Stimulated activated CD4-positive, alpha-beta T cell treated with anti-CD3 and anti-CD28 coated beads, TNF-alpha, amount 100 ng/mL, for 48 hours (primary cell): ENCODE data around the gene B3GALT4.

Source experiments
- DNase-seq, 3 donors: peaks; one replicate each; pipeline ENCODE4 v3.0.0-alpha.2; 2020; ENCODE audit warnings: low read depth in 3 of 3

The B3GALT4 gene

GRCh38 chr6:33315793-33316602 lies 39.1 kb downstream of the B3GALT4 start:
- no peak for DNase-seq

GRCh38 chr6:33316603-33317418 lies 39.9 kb downstream of the B3GALT4 start:
- DNase-seq: no peak

GRCh38 chr6:33317419-33317668 lies 40.4 kb downstream of the B3GALT4 start:
- peak in 1 of 3 donors; percentile 74 for DNase-seq

- peak; percentile 91 to 98 (median 91) for DNase-seq
Observed at GRCh38 chr6:33317669-33318425, 40.9 kb downstream of the B3GALT4 start, which contains the start of gene ZBTB22. Gene ZBTB22 (minus strand): TSS chr6:33317744. CDS start chr6:33316916, 828 bp downstream.

GRCh38 chr6:33318426-33319073 lies 41.6 kb downstream of the B3GALT4 start:
- DNase-seq: no peak

GRCh38 chr6:33319939-33320314 lies 43.0 kb downstream of the B3GALT4 start:
- no peak for DNase-seq

GRCh38 chr6:33320315-33321181 lies 43.6 kb downstream of the B3GALT4 start:
- no peak for DNase-seq

- DNase-seq: no peak
Observed at GRCh38 chr6:33321227-33321626, 44.3 kb downstream of the B3GALT4 start.

GRCh38 chr6:33323623-33323948 lies 46.7 kb downstream of the B3GALT4 start:
- no peak for DNase-seq

GRCh38 chr6:33324125-33324524 lies 47.2 kb downstream of the B3GALT4 start:
- DNase-seq: no peak
